Vagina (tissue), 2 donors: ENCODE data around the gene STPG2. TPM values are rescaled to one million over a fixed set of nuclear protein-coding genes. Genes with fewer than 3 reads are reported as not detected.

Source experiments
- DNase-seq, 2 donors: peaks; one replicate each; pipeline ENCODE4 v3.0.0-alpha.2; 2017; ENCODE audit errors: extremely low spot score in 2 of 2
- H3K27ac ChIP-seq: fragments of 200-600 bp; sonication (generic); one replicate; pipeline ENCODE4 v1.5.1; 2019
- H3K27me3 ChIP-seq: fragments of 200-600 bp; sonication (generic); one replicate; pipeline ENCODE4 v1.5.1; 2019
- H3K36me3 ChIP-seq, 2 donors: fragments of 200-600 bp; sonication (generic); one replicate each; pipeline ENCODE4 v1.5.1; 2017 to 2019
- H3K4me1 ChIP-seq: fragments of 200-600 bp; sonication (generic); one replicate; pipeline ENCODE4 v1.5.1; 2019
- H3K4me3 ChIP-seq, 2 donors: fragments of 200-600 bp; sonication (generic); 1 replicate in 1 of 2; 2 replicates in 1 of 2; pipeline ENCODE4 v1.5.1; 2016 to 2019
- H3K9me3 ChIP-seq: fragments of 200-600 bp; sonication (generic); one replicate; pipeline ENCODE4 v1.5.1; 2019
- POLR2A ChIP-seq, 2 donors: fragments of 450-650 bp; IDR thresholded peaks; one replicate each; pipeline ENCODE4 v1.6.1; 2017; ENCODE audit warnings: antibody characterized with exemption in 2 of 2, mild to moderate bottlenecking in 2 of 2, moderate library complexity in 2 of 2
- POLR2AphosphoS5 ChIP-seq, 2 donors: sonication (generic); formaldehyde crosslinking; IDR thresholded peaks; one replicate each; pipeline ENCODE4 v1.9.0; 2017; ENCODE audit warnings: antibody characterized with exemption in 2 of 2, mild to moderate bottlenecking in 2 of 2, low read depth in 1 of 2; ENCODE audit not compliant: insufficient read depth in 1 of 2
- intact Hi-C: fragments of 100-400 bp; cut with DNase I; formaldehyde crosslinking; loops from one replicate; pipeline ENCODE4 v1.15.1; 2023
- total RNA-seq: library from RNA; depleted of rRNA; stranded (reverse); fragments of >200 nt; gene quantifications from one replicate; pipeline ENCODE4 v1.2.3, GENCODE V29; 2016
- TF ChIP-seq, protein P1 (sequence below), 3 experiments: fragments of 450-650 bp in 2 of 3; fragments of 200-600 bp in 1 of 3; sonication (generic) in 1 of 3; IDR thresholded peaks; one replicate each; pipeline ENCODE4 v1.5.1; 2017 to 2019; ENCODE audit warnings: antibody characterized with exemption in 3 of 3, mild to moderate bottlenecking in 2 of 3, moderate library complexity in 2 of 3

STPG2 gene
- total RNA-seq, 1 donor from 2014 or later, result not detected

GRCh38 chr4:98068495-98068894 lies 74.8 kb downstream of the STPG2 start:
- intact Hi-C loops, result no loop called here
- H3K27me3 ChIP-seq, result no peaks in the 10 kb centered on the region
- H3K36me3 ChIP-seq, result no peaks in the 10 kb centered on the region
- H3K27ac ChIP-seq, result no peak overlapping the region
- DNase-seq, result no peak
- no peak for TF ChIP-seq POLR2AphosphoS5 (IDR thresholded peaks at IDR 0.05; ENCODE audit: insufficient read depth in 1 of 2, low read depth in 1 of 2)
- TF ChIP-seq POLR2A (IDR thresholded peaks at IDR 0.05), result no peak
- TF ChIP-seq, protein P1, sequence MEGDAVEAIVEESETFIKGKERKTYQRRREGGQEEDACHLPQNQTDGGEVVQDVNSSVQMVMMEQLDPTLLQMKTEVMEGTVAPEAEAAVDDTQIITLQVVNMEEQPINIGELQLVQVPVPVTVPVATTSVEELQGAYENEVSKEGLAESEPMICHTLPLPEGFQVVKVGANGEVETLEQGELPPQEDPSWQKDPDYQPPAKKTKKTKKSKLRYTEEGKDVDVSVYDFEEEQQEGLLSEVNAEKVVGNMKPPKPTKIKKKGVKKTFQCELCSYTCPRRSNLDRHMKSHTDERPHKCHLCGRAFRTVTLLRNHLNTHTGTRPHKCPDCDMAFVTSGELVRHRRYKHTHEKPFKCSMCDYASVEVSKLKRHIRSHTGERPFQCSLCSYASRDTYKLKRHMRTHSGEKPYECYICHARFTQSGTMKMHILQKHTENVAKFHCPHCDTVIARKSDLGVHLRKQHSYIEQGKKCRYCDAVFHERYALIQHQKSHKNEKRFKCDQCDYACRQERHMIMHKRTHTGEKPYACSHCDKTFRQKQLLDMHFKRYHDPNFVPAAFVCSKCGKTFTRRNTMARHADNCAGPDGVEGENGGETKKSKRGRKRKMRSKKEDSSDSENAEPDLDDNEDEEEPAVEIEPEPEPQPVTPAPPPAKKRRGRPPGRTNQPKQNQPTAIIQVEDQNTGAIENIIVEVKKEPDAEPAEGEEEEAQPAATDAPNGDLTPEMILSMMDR (IDR thresholded peaks at IDR 0.05), result no peak
- no peak overlapping the region for H3K4me3 ChIP-seq
- H3K4me1 ChIP-seq, result no peaks in the 10 kb centered on the region
- H3K9me3 ChIP-seq, result no peaks in the 10 kb centered on the region

GRCh38 chr4:98055800-98056501 lies 87.3 kb downstream of the STPG2 start:
- Histone ChIP-seq H3K36me3 (no peaks in the 10 kb centered on the region), H3K9me3 (no peaks in the 10 kb centered on the region), H3K27me3 (no peaks in the 10 kb centered on the region), H3K4me3 (no peak overlapping the region), H3K4me1 (no peaks in the 10 kb centered on the region), H3K27ac (no peak overlapping the region)
- no peak for DNase-seq
- intact Hi-C loops, result no loop called here
- TF ChIP-seq POLR2AphosphoS5 (IDR thresholded peaks at IDR 0.05; ENCODE audit: insufficient read depth in 1 of 2, low read depth in 1 of 2) (no peak), POLR2A (IDR thresholded peaks at IDR 0.05) (no peak)
- TF ChIP-seq, protein P1 (IDR thresholded peaks at IDR 0.05), result no peak

DNA sequence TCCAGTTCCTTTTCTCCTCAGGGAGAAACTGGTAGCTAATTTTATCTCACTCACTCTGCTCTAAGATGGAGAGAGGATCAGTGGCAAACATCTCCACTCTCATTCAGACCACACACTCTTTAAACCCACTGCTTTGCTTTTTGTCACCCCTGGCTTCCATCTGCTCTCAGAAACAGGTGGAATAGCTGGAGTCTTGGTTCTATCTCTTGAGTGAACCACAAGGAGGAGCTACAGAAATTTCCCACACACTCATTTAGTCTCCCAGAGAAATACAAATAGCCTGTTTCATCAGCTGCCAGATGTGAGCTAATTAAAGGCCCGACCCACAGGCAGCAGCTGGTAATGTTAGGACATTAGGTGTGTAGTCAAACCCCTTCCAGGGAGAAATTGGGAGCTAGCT lies 96.6 kb downstream of the STPG2 start:
- no peaks in the 10 kb centered on the region for H3K9me3 ChIP-seq
- no peaks in the 10 kb centered on the region for H3K36me3 ChIP-seq
- no peak overlapping the region for H3K4me3 ChIP-seq
- TF ChIP-seq POLR2A (IDR thresholded peaks at IDR 0.05), result no peak
- TF ChIP-seq, protein P1 (IDR thresholded peaks at IDR 0.05), result no peak
- TF ChIP-seq POLR2AphosphoS5 (IDR thresholded peaks at IDR 0.05; ENCODE audit: insufficient read depth in 1 of 2, low read depth in 1 of 2), result no peak
- intact Hi-C loops, result no loop called here
- H3K27ac ChIP-seq, result no peak overlapping the region
- H3K4me1 ChIP-seq, result no peaks in the 10 kb centered on the region
- no peak for DNase-seq
- H3K27me3 ChIP-seq, result no peaks in the 10 kb centered on the region

GRCh38 chr4:98030059-98030458 lies 113.2 kb downstream of the STPG2 start:
- DNase-seq, result no peak

GRCh38 chr4:98027827-98028226 lies 115.4 kb downstream of the STPG2 start:
- no peak for DNase-seq
- TF ChIP-seq, protein P1 (IDR thresholded peaks at IDR 0.05), result no peak
- TF ChIP-seq POLR2A (IDR thresholded peaks at IDR 0.05) (no peak), POLR2AphosphoS5 (IDR thresholded peaks at IDR 0.05; ENCODE audit: insufficient read depth in 1 of 2, low read depth in 1 of 2) (no peak)
- no peaks in the 10 kb centered on the region for H3K27me3 ChIP-seq
- H3K9me3 ChIP-seq, result no peaks in the 10 kb centered on the region
- H3K4me1 ChIP-seq, result no peaks in the 10 kb centered on the region
- H3K4me3 ChIP-seq, result no peak overlapping the region
- no peaks in the 10 kb centered on the region for H3K36me3 ChIP-seq
- H3K27ac ChIP-seq, result no peak overlapping the region
- intact Hi-C loops, result no loop called here

More at GRCh38 chr4:98030059-98030458, 113.2 kb downstream of the STPG2 start:
- Histone ChIP-seq H3K4me1 (no peaks in the 10 kb centered on the region), H3K9me3 (no peaks in the 10 kb centered on the region), H3K36me3 (no peaks in the 10 kb centered on the region), H3K27ac (no peak overlapping the region), H3K27me3 (no peaks in the 10 kb centered on the region), H3K4me3 (no peak overlapping the region)
- TF ChIP-seq, protein P1 (IDR thresholded peaks at IDR 0.05), result no peak
- TF ChIP-seq POLR2AphosphoS5 (IDR thresholded peaks at IDR 0.05; ENCODE audit: insufficient read depth in 1 of 2, low read depth in 1 of 2), result no peak
- TF ChIP-seq POLR2A (IDR thresholded peaks at IDR 0.05), result no peak
- intact Hi-C loops, result no loop called here
